GM20000 (cell line): ENCODE data around the gene OR2AE1.

Source experiments
- DNase-seq: peaks from one replicate; pipeline ENCODE4 v3.0.0; 2012; ENCODE audit warnings: low spot score
- TF ChIP-seq, protein P1 (sequence below): IDR thresholded peaks from 2 replicates; pipeline ENCODE4 v1.5.1; 2012; ENCODE audit warnings: mild to moderate bottlenecking, control low read depth; ENCODE audit errors: extremely low read depth, missing control alignments

The OR2AE1 gene

DNA sequence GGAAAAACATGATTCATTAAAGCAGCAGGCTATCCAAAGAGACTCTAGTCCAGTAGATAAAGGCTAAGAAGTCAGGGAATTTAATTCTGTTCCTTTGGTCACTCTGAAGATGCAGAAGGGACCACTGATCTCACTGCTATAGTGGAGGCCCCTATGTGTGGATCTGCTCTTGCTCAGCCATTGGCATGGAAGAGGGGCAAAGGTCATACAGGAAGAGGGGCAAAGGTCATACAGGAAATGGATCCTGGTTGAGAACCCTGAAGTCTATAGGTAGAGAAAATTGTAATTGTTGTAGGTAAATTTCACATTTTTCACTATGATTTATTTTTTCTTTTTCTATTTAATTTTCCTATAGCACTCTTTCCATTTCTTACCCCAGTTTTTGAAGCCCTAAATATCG is 21.6 kb downstream of the OR2AE1 start:
- no peak for DNase-seq
- TF ChIP-seq, protein P1, sequence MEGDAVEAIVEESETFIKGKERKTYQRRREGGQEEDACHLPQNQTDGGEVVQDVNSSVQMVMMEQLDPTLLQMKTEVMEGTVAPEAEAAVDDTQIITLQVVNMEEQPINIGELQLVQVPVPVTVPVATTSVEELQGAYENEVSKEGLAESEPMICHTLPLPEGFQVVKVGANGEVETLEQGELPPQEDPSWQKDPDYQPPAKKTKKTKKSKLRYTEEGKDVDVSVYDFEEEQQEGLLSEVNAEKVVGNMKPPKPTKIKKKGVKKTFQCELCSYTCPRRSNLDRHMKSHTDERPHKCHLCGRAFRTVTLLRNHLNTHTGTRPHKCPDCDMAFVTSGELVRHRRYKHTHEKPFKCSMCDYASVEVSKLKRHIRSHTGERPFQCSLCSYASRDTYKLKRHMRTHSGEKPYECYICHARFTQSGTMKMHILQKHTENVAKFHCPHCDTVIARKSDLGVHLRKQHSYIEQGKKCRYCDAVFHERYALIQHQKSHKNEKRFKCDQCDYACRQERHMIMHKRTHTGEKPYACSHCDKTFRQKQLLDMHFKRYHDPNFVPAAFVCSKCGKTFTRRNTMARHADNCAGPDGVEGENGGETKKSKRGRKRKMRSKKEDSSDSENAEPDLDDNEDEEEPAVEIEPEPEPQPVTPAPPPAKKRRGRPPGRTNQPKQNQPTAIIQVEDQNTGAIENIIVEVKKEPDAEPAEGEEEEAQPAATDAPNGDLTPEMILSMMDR = no peak

DNA sequence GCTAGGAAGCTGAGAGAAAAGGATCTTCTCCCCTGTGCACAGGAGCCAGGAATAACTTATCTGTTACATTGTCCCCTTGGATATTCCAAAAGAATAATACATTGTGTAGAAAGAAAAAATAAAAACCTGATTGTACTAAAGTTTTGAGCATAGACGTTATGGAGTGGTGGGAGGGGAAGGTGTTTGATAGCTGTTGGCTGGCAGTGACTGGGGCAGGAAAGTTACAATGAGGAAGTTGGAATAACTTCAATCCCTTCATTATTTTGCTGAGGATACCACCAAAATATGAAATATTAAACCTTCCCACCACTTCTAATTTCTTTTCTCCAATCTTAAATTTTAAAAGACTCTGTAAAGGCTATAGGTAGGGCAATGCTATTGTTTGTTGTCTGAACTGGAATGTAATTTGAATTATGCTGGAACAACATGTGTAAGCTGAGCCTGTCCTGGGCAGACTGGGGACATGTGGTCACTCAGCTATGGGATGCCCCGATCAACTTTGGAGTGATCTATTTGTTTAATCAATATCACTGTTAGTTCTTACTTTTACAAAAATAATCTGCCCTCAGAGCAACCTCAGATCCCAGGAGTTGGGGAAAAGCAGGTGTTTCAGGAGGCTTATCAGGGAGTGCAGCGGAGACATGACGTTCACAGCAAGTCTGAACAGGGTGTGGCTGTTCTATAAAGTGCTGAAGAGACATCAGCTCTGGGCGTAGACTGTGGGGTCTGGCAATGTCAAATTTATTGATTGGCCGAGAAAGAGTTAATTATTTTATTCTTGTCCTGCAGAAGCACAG is 28.2 kb downstream of the OR2AE1 start:
- TF ChIP-seq, protein P1 = no peak
- no peak for DNase-seq

DNA sequence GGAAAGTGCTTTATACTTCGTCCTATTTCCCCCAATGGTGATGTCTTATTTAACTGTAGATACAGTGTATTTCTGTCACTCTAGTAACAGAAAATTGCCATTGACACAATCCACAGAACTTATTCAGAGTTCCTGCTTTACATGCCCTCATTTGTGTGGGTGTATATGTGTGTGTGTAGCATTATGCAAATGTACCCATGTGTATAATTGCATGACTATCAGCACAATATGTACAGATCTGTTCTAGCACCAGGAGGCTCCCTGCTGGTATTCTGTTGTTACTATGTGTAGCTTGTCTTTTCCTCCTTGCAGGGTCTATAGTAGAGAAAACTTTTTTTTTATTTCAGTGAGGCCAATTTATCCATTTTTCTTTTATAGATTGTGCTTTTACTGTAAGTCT is 32.5 kb downstream of the OR2AE1 start:
- TF ChIP-seq, protein P1 = no peak
- DNase-seq = no peak

DNA sequence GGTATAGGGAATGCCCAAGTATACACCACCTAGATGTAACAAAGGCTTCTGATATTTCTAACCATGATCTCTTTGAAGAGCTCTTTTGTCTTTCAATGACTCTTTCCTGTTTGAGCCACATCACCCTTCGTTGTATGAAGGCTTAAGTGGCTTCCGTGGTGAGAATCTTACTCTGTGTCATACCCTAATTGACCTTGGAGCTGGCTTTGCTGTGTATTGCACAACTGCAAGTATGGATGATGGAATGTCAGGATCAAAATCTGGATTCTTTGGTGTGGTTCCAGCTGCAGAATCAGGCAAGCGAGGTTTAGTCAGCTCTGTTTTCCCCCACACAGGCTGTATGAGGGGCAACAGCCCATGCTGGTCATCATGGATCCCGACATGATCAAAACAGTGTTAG is 33.0 kb downstream of the OR2AE1 start:
- DNase-seq = no peak
- TF ChIP-seq, protein P1 = no peak

DNA sequence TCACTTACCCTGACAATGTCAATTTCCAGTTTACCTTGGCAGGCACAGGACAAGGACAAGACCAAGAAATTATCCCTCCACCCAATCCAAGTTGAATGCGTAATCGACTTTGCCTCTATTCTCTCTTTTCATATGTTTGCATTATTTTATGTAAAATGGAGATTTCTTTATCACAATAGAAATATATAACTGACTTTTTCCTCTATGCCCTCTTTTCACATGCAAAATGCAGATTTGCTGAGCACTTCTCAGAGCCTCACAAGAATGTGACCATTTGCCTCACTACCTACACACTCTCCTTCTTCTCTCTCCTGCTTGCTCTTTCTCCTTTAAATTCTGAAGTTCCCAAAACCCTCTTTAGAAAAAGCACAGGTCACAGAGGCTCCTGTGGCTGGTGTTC is 33.9 kb downstream of the OR2AE1 start:
- TF ChIP-seq, protein P1 = no peak
- DNase-seq = no peak

DNA sequence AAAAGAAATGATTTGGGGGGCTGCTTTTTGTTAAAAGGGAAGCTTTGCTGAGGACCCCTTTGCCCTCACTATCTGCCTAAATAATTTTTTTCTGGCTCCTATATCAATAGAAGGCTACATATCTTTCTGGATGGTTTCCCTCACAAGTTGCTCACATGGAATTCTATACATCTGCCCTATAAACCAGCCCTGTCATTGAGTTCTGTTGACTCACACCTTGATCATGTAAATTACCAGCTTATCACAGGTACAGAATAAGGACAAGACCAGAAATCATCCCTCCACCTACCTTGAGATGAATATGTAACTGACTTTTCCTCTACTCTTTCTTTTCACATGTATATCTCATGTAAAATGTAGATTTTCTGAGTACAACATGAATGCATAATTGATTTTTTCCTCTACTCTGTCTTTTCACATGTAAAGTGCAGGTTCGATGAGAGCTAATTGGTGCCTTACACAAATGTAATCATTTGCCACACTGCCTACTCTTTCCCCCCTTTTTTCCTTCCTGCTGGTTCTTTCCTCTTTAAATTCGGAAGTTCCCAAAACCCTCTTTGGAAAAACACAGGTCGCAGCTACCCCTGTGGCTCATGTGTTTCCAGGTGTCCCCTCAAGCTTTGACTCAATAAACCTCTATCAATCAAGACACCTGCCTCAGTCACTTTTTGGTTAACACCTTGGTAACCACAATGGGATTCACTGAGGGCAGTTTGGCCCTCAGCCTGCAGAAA is 36.5 kb downstream of the OR2AE1 start:
- TF ChIP-seq, protein P1 = no peak
- no peak for DNase-seq

DNA sequence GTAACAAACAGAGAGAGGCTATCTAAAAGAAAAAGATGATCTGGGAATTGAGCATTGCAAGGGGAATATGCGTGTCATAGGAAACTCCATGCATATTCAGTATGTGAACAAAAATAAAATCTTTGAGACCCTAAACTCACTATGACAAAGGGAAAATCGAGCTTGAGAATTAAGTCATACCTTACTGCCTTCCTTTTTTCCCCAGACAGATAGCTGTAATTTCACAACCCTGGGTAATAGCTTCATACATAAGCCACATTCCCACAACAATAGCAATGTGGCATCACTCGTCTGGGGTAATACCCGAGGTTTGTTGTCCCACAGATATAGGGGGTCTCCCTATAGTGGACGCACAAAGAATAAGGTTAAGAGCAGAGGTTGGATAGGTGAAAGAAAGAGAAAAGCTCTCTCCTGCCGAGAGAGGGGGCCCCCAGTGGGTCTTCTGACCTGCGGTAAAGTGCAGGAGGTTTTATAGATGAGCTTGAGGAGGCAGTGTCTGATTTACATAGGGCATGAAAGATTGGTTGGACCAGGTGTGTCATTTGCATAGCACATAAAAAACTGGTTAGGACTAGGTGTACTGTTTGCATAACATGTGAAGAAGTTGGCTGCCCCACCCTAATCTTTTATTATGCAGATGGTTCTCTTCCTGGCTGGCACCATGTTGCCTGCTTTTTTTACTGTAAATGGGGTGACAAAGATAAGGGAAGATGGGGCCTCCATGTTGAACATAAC is 37.4 kb downstream of the OR2AE1 start:
- TF ChIP-seq, protein P1 = no peak
- DNase-seq = no peak
